Measurements from ENCODE around the gene CDH4. TPM values are rescaled to one million over a fixed set of nuclear protein-coding genes. Genes with fewer than 3 reads are reported as not detected.

The CDH4 gene
- total RNA-seq, 1 donor from 2014 or later, result not detected

DNA sequence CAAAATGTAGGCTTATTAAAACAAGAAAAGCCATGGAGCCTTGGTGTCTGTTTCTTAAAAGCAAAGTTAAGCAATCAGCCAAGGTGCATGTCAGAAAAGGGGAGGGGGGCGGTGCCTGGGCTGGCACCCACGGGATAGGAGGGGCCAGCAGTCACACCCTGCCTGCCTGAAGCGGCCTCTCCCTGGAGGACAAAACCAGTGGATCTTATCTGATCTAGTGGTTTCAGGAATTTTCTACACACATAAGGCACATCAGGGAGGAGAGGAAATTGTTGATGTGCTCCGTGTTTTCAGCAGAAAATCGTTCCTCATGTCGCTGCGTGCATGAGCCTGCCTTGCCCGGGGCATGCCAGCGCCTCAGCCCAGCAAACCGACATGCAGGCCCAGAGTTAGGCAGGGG lies 537.3 kb downstream of the CDH4 start:
- CTCF ChIA-PET, result no interaction called here
- DNase-seq (no peak), ATAC-seq (ENCODE audit: low read depth) (no peak)
- TF ChIP-seq, protein P1, sequence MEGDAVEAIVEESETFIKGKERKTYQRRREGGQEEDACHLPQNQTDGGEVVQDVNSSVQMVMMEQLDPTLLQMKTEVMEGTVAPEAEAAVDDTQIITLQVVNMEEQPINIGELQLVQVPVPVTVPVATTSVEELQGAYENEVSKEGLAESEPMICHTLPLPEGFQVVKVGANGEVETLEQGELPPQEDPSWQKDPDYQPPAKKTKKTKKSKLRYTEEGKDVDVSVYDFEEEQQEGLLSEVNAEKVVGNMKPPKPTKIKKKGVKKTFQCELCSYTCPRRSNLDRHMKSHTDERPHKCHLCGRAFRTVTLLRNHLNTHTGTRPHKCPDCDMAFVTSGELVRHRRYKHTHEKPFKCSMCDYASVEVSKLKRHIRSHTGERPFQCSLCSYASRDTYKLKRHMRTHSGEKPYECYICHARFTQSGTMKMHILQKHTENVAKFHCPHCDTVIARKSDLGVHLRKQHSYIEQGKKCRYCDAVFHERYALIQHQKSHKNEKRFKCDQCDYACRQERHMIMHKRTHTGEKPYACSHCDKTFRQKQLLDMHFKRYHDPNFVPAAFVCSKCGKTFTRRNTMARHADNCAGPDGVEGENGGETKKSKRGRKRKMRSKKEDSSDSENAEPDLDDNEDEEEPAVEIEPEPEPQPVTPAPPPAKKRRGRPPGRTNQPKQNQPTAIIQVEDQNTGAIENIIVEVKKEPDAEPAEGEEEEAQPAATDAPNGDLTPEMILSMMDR (IDR thresholded peaks at IDR 0.05), result no peak
- H3K36me3 Mint-ChIP-seq (ENCODE audit: low read depth), result no peaks in the 10 kb centered on the region
- H3K4me3 Mint-ChIP-seq, result no peak overlapping the region
- no peaks in the 10 kb centered on the region for H3K4me1 Mint-ChIP-seq
- intact Hi-C loops (cut with micrococcal nuclease), result no loop called here
- H3K27me3 Mint-ChIP-seq, result no peaks in the 10 kb centered on the region
- POLR2A ChIA-PET, result no interaction called here
- peaks cover 6% of the 10 kb centered on the region for H3K9me3 Mint-ChIP-seq
- H3K27ac Mint-ChIP-seq, result no peak overlapping the region

DNA sequence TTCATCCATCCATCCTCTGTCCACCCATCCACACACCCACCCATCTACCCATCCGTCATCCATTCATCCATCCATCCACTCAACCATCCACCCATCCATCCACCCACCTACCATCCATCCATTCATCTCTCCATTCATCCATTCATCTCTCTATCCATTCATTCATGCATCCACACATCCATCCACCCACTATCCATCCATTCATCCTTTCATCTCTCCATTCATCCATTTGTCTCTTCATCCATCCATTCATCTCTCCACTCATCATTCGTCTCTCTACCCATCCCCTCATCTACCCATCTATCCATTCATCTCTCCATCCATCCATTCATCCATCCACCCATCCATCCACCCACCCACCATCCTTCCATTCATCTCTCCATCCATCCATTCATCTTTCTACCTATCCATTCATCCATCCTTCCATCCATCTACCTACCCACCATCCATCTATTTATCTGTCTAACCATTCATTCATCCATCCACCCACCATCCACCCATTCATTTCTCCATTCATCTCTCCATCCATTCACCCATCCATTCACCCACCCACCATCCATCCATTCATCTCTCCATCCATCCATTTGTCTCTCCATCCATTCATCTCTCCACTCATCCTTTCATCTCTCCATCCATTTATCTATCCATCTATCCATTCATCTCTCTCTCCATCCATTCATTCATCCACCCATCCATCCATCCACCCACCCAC lies 538.2 kb downstream of the CDH4 start:
- POLR2A ChIA-PET, result no interaction called here
- TF ChIP-seq, protein P1 (IDR thresholded peaks at IDR 0.05), result no peak
- Mint-ChIP-seq H3K9me3 (peaks cover 4% of the 10 kb centered on the region), H3K27me3 (no peaks in the 10 kb centered on the region), H3K4me3 (no peak overlapping the region), H3K4me1 (no peaks in the 10 kb centered on the region), H3K27ac (no peak overlapping the region), H3K36me3 (ENCODE audit: low read depth) (no peaks in the 10 kb centered on the region)
- ATAC-seq (ENCODE audit: low read depth), result no peak
- no peak for DNase-seq
- CTCF ChIA-PET, result no interaction called here
- intact Hi-C loops (cut with micrococcal nuclease), result no loop called here

DNA sequence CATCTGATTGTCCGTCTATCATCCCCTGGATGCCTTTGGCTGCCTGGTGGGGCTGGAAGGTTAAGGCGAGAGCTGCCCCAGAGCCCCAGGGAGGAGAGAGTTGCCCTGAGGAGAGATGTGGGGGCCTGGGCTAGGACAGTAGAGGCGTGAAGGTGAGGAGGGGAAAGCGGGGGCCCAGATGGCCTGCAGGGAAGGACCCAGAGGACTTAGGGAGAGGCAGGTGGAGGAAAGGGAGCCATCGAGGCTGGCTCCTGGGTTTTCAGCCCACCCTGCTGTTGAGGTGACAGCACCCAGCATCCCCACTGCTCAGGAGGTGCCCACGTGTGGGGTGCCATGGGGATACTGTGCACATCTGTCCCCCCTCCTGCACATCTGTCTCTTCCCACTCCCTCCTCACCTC lies 539.9 kb downstream of the CDH4 start:
- Mint-ChIP-seq H3K9me3 (peaks cover 4% of the 10 kb centered on the region), H3K36me3 (ENCODE audit: low read depth) (no peaks in the 10 kb centered on the region), H3K27ac (no peak overlapping the region), H3K4me3 (no peak overlapping the region), H3K27me3 (no peaks in the 10 kb centered on the region), H3K4me1 (no peaks in the 10 kb centered on the region)
- ATAC-seq (ENCODE audit: low read depth), result no peak
- DNase-seq, result no peak
- ChIA-PET POLR2A (no interaction called here), CTCF (no interaction called here)
- TF ChIP-seq, protein P1 (IDR thresholded peaks at IDR 0.05), result no peak
- intact Hi-C loops (cut with micrococcal nuclease), result no loop called here

DNA sequence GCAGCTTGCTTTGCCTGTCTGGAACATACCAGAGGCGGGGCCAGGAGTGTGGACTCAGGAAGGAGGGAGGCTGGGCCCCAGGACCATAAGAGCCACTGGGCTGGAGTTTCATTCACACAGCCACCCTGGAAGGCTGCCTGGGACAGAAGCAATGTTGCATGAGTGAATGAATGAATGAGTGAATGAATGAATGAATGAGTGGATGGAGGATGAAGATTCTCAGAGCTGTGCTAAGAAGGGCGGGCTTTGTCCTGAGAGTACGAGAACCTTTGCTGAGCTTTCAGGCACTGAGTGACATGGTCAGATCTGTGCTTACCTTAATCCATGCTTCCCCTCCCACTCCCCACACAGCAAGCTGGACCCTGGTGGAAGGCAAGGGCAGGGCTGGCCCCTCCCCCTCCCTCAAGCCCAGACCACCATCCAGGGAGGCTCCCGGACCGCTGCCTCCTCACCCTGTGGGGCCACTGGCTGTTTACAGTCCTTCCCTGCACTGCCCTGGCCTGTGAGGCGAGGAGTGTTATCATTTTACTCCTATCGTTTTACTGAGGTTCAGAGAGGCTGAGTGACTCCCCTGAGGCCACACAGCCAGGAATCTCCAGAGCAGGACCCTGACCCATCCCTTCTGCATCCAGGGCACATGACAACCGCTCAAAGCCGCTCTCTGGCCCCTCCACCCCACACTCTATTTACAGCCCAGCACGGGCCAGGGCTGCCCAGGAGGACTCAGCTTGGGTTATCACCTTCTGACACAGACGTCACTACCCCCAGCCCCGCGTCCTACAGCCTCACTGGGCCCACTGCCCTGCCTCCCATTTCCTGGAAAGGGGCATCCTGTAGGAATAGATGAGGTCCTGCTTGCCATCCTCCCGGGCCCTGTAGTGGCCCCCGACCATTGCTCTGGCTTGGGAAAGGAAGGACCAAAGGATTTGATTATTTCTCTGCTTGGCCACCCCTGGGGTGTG lies 543.9 kb downstream of the CDH4 start:
- TF ChIP-seq, protein P1 (IDR thresholded peaks at IDR 0.05), result no peak
- ChIA-PET POLR2A (no interaction called here), CTCF (no interaction called here)
- Mint-ChIP-seq H3K27ac (no peak overlapping the region), H3K9me3 (no peaks in the 10 kb centered on the region), H3K36me3 (ENCODE audit: low read depth) (no peaks in the 10 kb centered on the region), H3K4me1 (no peaks in the 10 kb centered on the region), H3K4me3 (no peak overlapping the region), H3K27me3 (no peaks in the 10 kb centered on the region)
- DNase-seq (no peak), ATAC-seq (ENCODE audit: low read depth) (no peak)
- intact Hi-C loops (cut with micrococcal nuclease), result no loop called here

DNA sequence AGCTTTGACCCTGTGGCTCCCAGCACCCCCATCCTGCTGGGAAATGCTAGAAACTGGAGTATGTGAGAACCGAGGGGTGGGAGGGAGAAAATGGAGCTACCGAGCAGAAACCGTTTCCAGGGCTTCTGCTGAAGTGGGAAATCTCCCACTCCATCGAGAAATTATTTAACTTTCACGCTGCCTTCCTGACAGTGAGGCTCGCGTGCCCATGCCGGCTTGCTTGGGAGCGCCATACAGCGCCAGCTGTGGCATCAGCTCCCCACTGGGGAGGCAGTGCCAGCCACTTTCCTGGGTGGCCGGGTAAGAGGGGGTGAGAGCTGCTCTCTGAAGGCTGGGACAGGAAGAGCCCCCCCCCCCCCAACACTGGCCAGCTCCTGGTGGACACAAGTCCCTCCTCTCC lies 544.7 kb downstream of the CDH4 start:
- H3K27me3 Mint-ChIP-seq, result no peaks in the 10 kb centered on the region
- intact Hi-C loops (cut with micrococcal nuclease), result no loop called here
- H3K27ac Mint-ChIP-seq, result no peak overlapping the region
- no peaks in the 10 kb centered on the region for H3K9me3 Mint-ChIP-seq
- CTCF ChIA-PET, result no interaction called here
- ATAC-seq (ENCODE audit: low read depth) (no peak), DNase-seq (no peak)
- no peaks in the 10 kb centered on the region for H3K4me1 Mint-ChIP-seq
- H3K36me3 Mint-ChIP-seq (ENCODE audit: low read depth), result no peaks in the 10 kb centered on the region
- POLR2A ChIA-PET, result no interaction called here
- TF ChIP-seq, protein P1 (IDR thresholded peaks at IDR 0.05), result no peak
- no peak overlapping the region for H3K4me3 Mint-ChIP-seq

Data from activated B cell treated with CpG ODN at 0.5 μM for 24 hours (primary cell).